GM23338 (cell line): ENCODE measurements around the gene ADAM10. TPM values are rescaled to one million over a fixed set of nuclear protein-coding genes. Genes with fewer than 3 reads are reported as not detected.
A peak's percentile ranks its signal among the peaks of the same experiment; 100 is the strongest.

Experiments used
- ATAC-seq: fragments of 200-7000 bp; cut with Tn5 transposase; 3 replicates; pipeline ENCODE4 v1.9.1; 2020
- DNase-seq: peaks from one replicate; pipeline ENCODE4 v3.0.0-alpha.2; 2015; ENCODE audit warnings: low spot score
- H2AFZ ChIP-seq: fragments of 200-600 bp; sonication (generic); 2 replicates; pipeline ENCODE4 v1.8.0; 2016; ENCODE audit warnings: antibody characterized with exemption, mild to moderate bottlenecking, moderate library complexity
- H3F3A ChIP-seq: fragments of 200-600 bp; sonication (generic); replicated peaks from 2 replicates; pipeline ENCODE4 v1.8.0; 2017; ENCODE audit warnings: antibody characterized with exemption, mixed run types, low read depth
- H3K27ac ChIP-seq: fragments of 200-600 bp; sonication (generic); 2 replicates; pipeline ENCODE4 v1.6.1; 2016; ENCODE audit warnings: low read depth
- H3K27me3 ChIP-seq: fragments of 200-600 bp; sonication (generic); 2 replicates; pipeline ENCODE4 v1.8.0; 2016; ENCODE audit warnings: mild to moderate bottlenecking, mixed run types, moderate library complexity; ENCODE audit not compliant: insufficient read depth
- H3K36me3 ChIP-seq: fragments of 200-600 bp; sonication (generic); 2 replicates; pipeline ENCODE4 v1.8.0; 2016; ENCODE audit warnings: mild to moderate bottlenecking; ENCODE audit not compliant: insufficient read depth
- H3K4me1 ChIP-seq: fragments of 200-600 bp; sonication (generic); 2 replicates; pipeline ENCODE4 v1.8.0; 2016; ENCODE audit warnings: mild to moderate bottlenecking, moderate library complexity; ENCODE audit not compliant: insufficient read depth
- H3K4me2 ChIP-seq: fragments of 200-600 bp; sonication (generic); 2 replicates; pipeline ENCODE4 v1.7.1; 2017; ENCODE audit warnings: mixed run types
- H3K4me3 ChIP-seq: fragments of 200-600 bp; sonication (generic); 2 replicates; pipeline ENCODE4 v1.6.1; 2016; ENCODE audit warnings: mixed run types
- H3K79me2 ChIP-seq: fragments of 200-600 bp; sonication (generic); replicated peaks from 2 replicates; pipeline ENCODE4 v1.8.0; 2017; ENCODE audit warnings: mild to moderate bottlenecking; ENCODE audit not compliant: insufficient read depth
- H3K9me2 ChIP-seq: fragments of 200-600 bp; sonication (generic); 2 replicates; pipeline ENCODE4 v1.8.0; 2017; ENCODE audit not compliant: insufficient read depth
- H4K20me1 ChIP-seq: fragments of 200-600 bp; sonication (generic); replicated peaks from 2 replicates; pipeline ENCODE4 v1.8.0; 2017; ENCODE audit warnings: mild to moderate bottlenecking; ENCODE audit not compliant: insufficient read depth
- H3K27ac Mint-ChIP-seq: 2 replicates; pipeline ENCODE4 v1.8.0; 2020; ENCODE audit warnings: inconsistent platforms, mild to moderate bottlenecking, moderate library complexity, mixed read lengths
- H3K27me3 Mint-ChIP-seq: 3 replicates; pipeline ENCODE4 v1.8.0; 2022; ENCODE audit warnings: low read depth, mild to moderate bottlenecking, moderate library complexity, mixed read lengths, inconsistent platforms; ENCODE audit not compliant: insufficient read depth, poor library complexity
- H3K36me3 Mint-ChIP-seq: 3 replicates; pipeline ENCODE4 v1.8.0; 2021; ENCODE audit warnings: low read depth, mild to moderate bottlenecking, inconsistent platforms, moderate library complexity, mixed read lengths
- H3K4me1 Mint-ChIP-seq: 3 replicates; pipeline ENCODE4 v1.8.0; 2020; ENCODE audit warnings: mild to moderate bottlenecking, inconsistent platforms, mixed read lengths
- H3K4me3 Mint-ChIP-seq: 3 replicates; pipeline ENCODE4 v1.8.0; 2021; ENCODE audit warnings: moderate library complexity, mild to moderate bottlenecking, inconsistent platforms, mixed read lengths
- H3K9me3 Mint-ChIP-seq: 3 replicates; pipeline ENCODE4 v1.8.0; 2020; ENCODE audit warnings: moderate library complexity, mild to moderate bottlenecking, inconsistent platforms, mixed read lengths
- CREB1 ChIP-seq: fragments of 250-450 bp; sonication (Bioruptor Pico); IDR thresholded peaks from 2 replicates; pipeline ENCODE4 v1.5.0; 2020; ENCODE audit warnings: low read depth, mild to moderate bottlenecking, moderate library complexity
- CTCF ChIP-seq, 2 experiments: fragments of 200-600 bp in 1 of 2; sonication (generic) in 1 of 2; conservative IDR thresholded peaks; 2 replicates each; pipeline versions ENCODE4 v1.5.1 to v1.6.1; 2016 to 2017; ENCODE audit warnings: antibody characterized with exemption in 2 of 2, low read depth in 2 of 2, mild to moderate bottlenecking in 2 of 2, moderate library complexity in 1 of 2
- ETS1 ChIP-seq: IDR thresholded peaks from 2 replicates; pipeline ENCODE4 v1.6.1; 2016; ENCODE audit warnings: antibody characterized with exemption
- EZH2 ChIP-seq: fragments of 200-600 bp; sonication (generic); IDR thresholded peaks from one replicate; pipeline ENCODE4 v1.8.0; 2017; ENCODE audit warnings: antibody characterized with exemption, mild to moderate bottlenecking, low read depth; ENCODE audit not compliant: unreplicated experiment
- EZH2phosphoT487 ChIP-seq: fragments of 200-600 bp; sonication (generic); IDR thresholded peaks from one replicate; pipeline ENCODE4 v1.8.1; 2018; ENCODE audit warnings: antibody characterized with exemption; ENCODE audit not compliant: unreplicated experiment
- JUNB ChIP-seq: IDR thresholded peaks from one replicate; pipeline ENCODE4 v1.6.1; 2016; ENCODE audit warnings: antibody characterized with exemption; ENCODE audit not compliant: unreplicated experiment
- NANOG ChIP-seq: IDR thresholded peaks from 2 replicates; pipeline ENCODE4 v1.6.1; 2016; ENCODE audit warnings: antibody characterized with exemption, borderline replicate concordance
- POLR2AphosphoS5 ChIP-seq: IDR thresholded peaks from 2 replicates; pipeline ENCODE4 v1.6.1; 2016; ENCODE audit warnings: antibody characterized with exemption, low read depth
- REST ChIP-seq: IDR thresholded peaks from one replicate; pipeline ENCODE4 v1.6.1; 2018; ENCODE audit warnings: antibody characterized with exemption; ENCODE audit not compliant: unreplicated experiment
- STAT1 ChIP-seq: IDR thresholded peaks from one replicate; pipeline ENCODE4 v1.6.1; 2016; ENCODE audit warnings: antibody characterized with exemption; ENCODE audit not compliant: unreplicated experiment
- ZNF114 ChIP-seq: fragments of 250-450 bp; sonication (Bioruptor Pico); IDR thresholded peaks from 2 replicates; pipeline ENCODE4 v1.5.0; 2020; ENCODE audit warnings: mild to moderate bottlenecking, moderate library complexity
- ZNF331 ChIP-seq: fragments of 250-450 bp; sonication (Bioruptor Pico); IDR thresholded peaks from 2 replicates; pipeline ENCODE4 v1.5.0; 2020; ENCODE audit warnings: low read depth, mild to moderate bottlenecking, moderate library complexity
- polyA plus RNA-seq: library from polyadenylated mRNA; unstranded; fragments of >200 nt; fragmentation: Nextera tagmentation; extraction: Ambion mirVana; gene quantifications from 2 replicates; pipeline ENCODE4 v1.2.1, GENCODE V29; 2016
- total RNA-seq: library from RNA; depleted of rRNA; stranded (reverse); fragments of >200 nt; shearing (Covaris generic); gene quantifications from 2 replicates; pipeline ENCODE4 v1.2.3, GENCODE V29; 2014

The ADAM10 gene
- total and polyA plus RNA-seq, 2 experiments from 2014 or later: 25.0 to 114 TPM

GRCh38 chr15:58736018-58736643, 13.4 kb downstream of the ADAM10 start:
- Mint-ChIP-seq H3K4me1 (peaks cover 43% of the 10 kb centered on the region), H3K27ac (no peak overlapping the region), H3K4me3 (no peak overlapping the region), H3K9me3 (no peaks in the 10 kb centered on the region), H3K27me3 (peaks cover under 1% of the 10 kb centered on the region), H3K36me3 (no peaks in the 10 kb centered on the region; the same call in 2 of the 3 replicates)
- no peak overlapping the region for H3K4me2 ChIP-seq
- no peak overlapping the region for H2AFZ ChIP-seq
- H4K20me1 ChIP-seq: peaks cover 40% of the 10 kb centered on the region
- H3K36me3 ChIP-seq: no peaks in the 10 kb centered on the region
- H3K27ac ChIP-seq: 0 out of 2 replicates have a peak overlapping the region, but pooled peaks have one; percentile 6
- no peaks in the 10 kb centered on the region for H3K9me2 ChIP-seq
- DNase-seq (no peak), ATAC-seq (no peak)
- H3K27me3 ChIP-seq: no peaks in the 10 kb centered on the region
- H3K79me2 ChIP-seq: peaks cover 100% of the 10 kb centered on the region
- no peaks in the 10 kb centered on the region for H3F3A ChIP-seq
- H3K4me3 ChIP-seq: no peak overlapping the region
- TF ChIP-seq STAT1: no peak
- no peak for TF ChIP-seq CREB1 (CRISPR knock-in tag)
- H3K4me1 ChIP-seq: peaks cover 43% of the 10 kb centered on the region

- H2AFZ ChIP-seq: no peak overlapping the region
- no peaks in the 10 kb centered on the region for H3K9me3 Mint-ChIP-seq
Measured at GRCh38 chr15:58734859-58735258, 14.6 kb downstream of the ADAM10 start.

More at GRCh38 chr15:58734859-58735258, 14.6 kb downstream of the ADAM10 start:
- Mint-ChIP-seq H3K4me3 (no peak overlapping the region), H3K36me3 (no peaks in the 10 kb centered on the region; the same call in 2 of the 3 replicates), H3K4me1 (peaks cover 52% of the 10 kb centered on the region), H3K27me3 (peaks cover 2% of the 10 kb centered on the region), H3K27ac (peak overlapping the region; percentile 65; the same call in 1 of the 2 replicates)
- Histone ChIP-seq H4K20me1 (peaks cover 48% of the 10 kb centered on the region), H3K27ac (no peak overlapping the region), H3K4me1 (peaks cover 47% of the 10 kb centered on the region), H3K27me3 (no peaks in the 10 kb centered on the region), H3F3A (no peaks in the 10 kb centered on the region), H3K36me3 (no peaks in the 10 kb centered on the region), H3K9me2 (no peaks in the 10 kb centered on the region), H3K79me2 (peaks cover 100% of the 10 kb centered on the region), H3K4me3 (no peak overlapping the region), H3K4me2 (no peak overlapping the region)
- DNase-seq (no peak), ATAC-seq (no peak)
- TF ChIP-seq NANOG (no peak), ZNF331 (no peak), STAT1 (no peak), EZH2 (no peak), CREB1 (CRISPR knock-in tag) (no peak), EZH2phosphoT487 (no peak), POLR2AphosphoS5 (no peak), REST (no peak), ZNF114 (CRISPR knock-in tag) (no peak), JUNB (no peak), ETS1 (no peak), CTCF (conservative IDR thresholded peaks at IDR 0.05; ENCODE audit: low read depth in 2 of 2) (no peak)
